ENCODE data around the gene WDR88.
"Not testable (repeated sequence)": the region's sequence is repeated elsewhere in the genome, so short reads cannot be mapped to it uniquely, and the experiment has no call there.

Gene WDR88

GRCh38 chr19:33130433-33130832, 1.5 kb upstream of the WDR88 start:
- DNase-seq = no peak

DNA sequence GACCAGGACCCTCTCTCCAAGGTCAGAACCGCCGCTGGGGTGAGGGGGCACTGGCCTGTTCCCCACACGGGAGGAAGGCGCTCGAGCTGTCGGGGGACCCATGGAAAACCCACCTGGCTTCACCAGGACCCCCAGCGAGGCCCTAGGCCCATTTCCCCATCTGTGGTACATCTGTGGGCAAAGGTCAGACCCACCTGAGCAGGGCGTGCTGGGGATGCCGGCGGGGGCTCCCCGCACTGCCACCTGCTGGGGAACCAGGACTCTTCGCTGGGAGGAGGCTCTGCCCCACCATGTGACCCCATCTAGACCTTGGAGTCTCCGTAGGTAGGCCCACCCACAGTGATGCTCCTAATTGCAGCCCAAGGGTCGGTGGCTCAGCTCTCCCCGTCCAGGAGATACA, 511 bp downstream of the WDR88 start:
- no peak for DNase-seq

GRCh38 chr19:33133438-33134031, 1.6 kb downstream of the WDR88 start:
- no peak for DNase-seq

DNA sequence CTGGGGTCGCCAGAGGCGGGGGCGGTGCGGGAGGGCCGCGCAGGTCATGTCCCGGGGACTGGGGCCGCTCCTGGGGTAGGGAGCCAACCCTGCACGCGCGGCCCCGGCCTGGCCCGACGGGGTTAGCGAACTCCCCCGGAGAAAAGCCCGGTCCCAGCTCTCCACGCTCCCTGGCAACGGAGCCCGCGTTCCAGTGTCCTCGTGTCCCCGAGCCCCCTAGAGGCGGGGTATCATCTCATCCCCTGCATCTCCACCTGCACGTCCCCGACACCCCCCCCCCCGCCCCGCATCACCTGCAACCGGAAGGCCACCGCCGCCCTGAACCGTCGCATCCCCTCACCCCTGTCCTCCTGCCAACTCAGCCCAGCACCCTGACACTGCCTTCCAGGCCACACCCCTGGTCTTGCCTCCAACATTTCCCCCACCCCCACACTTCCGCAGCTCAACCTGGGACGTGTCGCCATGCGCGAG, 2.7 kb downstream of the WDR88 start:
- no peak for DNase-seq

- DNase-seq = no peak
Measured at GRCh38 chr19:33139165-33139564, 7.3 kb downstream of the WDR88 start.

- DNase-seq = no peak
Measured at GRCh38 chr19:33143897-33144405, 12.0 kb downstream of the WDR88 start.

DNA sequence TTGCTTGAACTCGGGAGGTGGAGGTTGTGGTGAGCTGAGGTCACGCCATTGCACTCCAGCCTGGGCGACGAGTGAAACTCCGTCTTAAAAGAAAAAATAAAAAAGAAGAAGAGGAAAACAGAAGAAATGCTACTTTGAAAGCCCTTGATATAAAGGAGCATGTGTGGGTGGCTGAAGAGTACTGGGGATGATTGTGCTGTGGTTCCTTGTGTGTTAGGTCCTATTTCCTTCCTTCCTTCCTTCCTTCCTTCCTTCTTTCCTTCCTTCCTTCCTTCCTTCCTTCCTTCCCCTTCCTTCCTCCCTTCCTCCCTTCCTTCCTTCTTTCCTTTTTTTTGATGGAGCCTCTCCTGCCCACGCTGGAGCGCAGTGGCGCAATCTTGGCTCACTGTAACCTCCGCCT, 14.3 kb downstream of the WDR88 start:
- no peak for DNase-seq

- no peak for DNase-seq
Measured at GRCh38 chr19:33147538-33147937, 15.6 kb downstream of the WDR88 start.

DNA sequence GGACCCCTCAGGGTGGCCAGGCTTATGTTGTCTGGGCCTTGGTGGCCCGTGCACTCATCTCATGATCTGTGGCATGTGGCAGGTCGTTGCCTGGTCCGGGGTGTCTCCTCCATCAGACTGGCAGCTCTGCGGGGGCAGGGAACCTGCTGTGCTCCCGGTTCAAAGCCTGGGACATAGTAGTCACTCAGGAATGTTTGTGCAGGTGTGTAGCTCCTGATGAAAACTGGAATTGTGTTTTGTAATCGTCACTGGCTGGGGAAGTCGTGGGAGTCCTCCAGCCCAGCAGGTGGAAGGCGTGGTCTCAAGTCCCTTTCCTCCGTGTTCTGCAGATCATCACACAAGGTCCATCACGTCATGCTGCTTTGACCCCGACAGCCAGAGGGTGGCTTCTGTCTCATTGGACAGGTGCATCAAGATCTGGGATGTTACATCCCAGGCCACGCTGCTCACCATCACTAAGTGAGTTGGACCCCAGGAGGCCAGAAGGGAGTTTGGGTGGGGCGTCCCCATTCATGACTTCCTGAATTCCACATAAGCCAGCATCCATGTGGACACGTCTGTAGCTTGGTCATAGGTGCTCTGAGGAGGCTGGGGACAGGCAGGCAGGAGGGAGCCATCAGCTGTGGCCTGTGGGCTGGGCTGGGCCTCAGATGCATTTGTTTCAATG, 19.1 kb downstream of the WDR88 start:
- DNase-seq = no peak

- no peak for DNase-seq
Measured at GRCh38 chr19:33152176-33152575, 20.3 kb downstream of the WDR88 start.

DNA sequence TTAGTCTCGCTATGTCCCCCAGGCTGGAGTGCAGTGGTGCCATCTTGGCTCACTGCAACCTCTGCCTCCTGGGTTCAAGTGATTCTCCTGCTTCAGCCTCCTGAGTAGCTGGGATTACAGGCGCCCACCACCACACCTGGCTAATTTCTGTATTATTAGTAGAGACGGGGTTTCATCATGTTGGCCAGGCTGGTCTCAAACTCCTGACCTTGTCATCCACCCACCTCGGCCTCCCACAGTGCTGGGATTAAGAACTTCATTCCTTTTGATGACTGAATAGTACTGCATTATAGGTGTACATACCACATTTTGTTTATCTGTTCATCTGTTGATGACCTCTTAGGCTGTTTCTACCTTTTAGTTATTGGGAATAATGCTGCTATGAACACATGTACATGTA, 20.7 kb downstream of the WDR88 start:
- DNase-seq = not testable (repeated sequence)

GRCh38 chr19:33154313-33154712, 22.4 kb downstream of the WDR88 start:
- DNase-seq = not testable (repeated sequence)

GRCh38 chr19:33156334-33156733, 24.4 kb downstream of the WDR88 start:
- no peak for DNase-seq

- DNase-seq = no peak
Measured at GRCh38 chr19:33157906-33158305, 26.0 kb downstream of the WDR88 start.

DNA sequence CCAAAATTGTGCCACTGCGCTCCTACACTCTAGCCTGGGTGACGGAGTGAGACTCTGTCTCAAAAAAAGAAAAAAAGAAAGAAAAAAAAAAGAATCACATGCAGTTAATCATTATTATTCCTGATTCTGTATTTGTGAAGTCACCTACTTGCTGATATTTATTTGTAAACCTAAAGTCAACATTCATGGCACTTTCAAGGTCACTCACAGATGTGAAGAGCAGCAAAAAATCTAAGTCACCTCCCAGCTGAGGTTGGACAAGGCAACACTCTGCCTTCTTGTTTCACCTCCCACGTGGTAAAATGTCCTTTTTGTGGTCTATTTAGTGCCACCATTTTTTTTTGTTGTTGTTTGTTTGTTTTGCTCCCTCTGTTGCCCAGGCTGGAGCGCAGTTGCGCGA, 26.5 kb downstream of the WDR88 start:
- DNase-seq = no peak

DNA sequence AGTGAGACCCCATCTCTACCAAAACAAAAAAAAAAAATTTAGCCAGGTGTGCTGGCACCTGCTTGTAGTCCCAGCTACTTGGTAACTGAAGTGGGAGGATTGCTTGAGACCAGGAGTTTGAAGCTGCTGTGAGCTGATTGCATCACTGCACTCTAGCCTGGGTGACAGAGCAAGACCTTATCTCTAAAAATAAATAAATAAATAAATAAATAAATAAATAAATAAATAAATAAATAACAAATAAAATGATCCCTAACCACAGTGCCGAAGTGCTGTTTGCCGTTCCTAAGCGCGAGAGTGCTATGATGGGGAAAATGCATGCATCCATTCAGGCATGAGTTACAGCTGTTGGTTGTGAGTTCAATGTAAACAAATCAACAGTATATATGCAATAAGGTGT, 27.2 kb downstream of the WDR88 start:
- DNase-seq = no peak

- no peak for DNase-seq
Measured at GRCh38 chr19:33159893-33160292, 28.0 kb downstream of the WDR88 start.

DNA sequence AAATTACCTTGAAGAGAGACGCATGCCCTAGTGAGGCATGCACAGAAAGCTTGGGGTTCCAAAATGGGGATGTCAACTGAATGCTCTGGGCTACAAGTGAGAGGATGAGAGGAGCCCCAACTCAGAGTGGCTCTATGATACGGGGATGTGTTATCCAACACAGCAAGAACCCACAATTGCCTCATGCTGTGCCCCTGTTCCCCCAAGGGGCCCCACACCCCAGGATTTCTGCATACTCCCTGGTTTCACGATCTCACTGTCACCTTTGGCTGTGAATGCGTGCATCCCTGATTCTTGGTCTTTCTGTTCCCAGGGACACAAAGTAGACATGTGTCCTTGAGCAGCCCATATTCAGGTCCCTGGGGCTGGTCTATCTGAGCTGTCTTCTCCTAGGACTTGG, 29.3 kb downstream of the WDR88 start:
- no peak for DNase-seq

GRCh38 chr19:33163481-33163880, 31.6 kb downstream of the WDR88 start:
- no peak for DNase-seq

DNA sequence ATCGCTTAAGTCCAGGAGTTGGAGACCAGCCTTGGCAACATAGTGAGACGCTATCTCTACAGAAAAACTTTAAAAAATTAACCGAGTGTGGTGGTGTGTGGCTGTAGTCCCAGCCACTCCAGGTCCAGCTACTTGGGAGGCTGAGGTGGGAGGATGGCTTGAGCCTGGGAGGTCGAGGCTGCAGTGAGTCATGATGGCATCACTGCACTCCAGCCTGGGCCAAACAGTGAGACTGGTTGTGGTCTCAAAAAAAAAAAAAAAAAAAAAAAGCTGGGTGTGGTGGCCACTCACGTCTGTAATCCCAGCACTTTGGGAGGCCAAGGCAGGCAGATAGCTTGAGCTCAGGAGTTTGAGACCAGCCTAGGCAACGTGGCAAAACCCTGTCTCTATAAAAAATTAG, 34.1 kb downstream of the WDR88 start:
- not testable (repeated sequence) for DNase-seq

GRCh38 chr19:33167438-33167837, 35.5 kb downstream of the WDR88 start:
- no peak for DNase-seq

DNA sequence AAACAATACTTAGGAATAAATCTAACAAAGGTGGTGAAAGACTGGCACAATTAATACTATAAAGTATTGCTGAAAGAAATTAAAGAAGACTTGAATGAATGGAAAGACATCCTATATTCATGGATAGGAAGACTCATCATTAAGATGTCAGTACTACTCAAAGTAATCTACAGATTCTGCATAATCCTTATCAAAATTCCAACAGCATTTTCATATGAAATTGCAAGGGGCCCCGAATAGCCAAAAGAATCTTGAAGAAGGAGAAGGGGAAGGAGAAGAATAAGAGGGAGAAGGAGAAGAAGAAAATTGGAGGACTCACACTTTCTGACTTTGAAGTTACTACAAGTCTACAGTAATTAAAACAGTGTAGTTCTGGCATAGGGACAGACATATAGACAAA, 36.6 kb downstream of the WDR88 start:
- no peak for DNase-seq

- no peak for DNase-seq
Measured at GRCh38 chr19:33171222-33171795, 39.4 kb downstream of the WDR88 start.

- DNase-seq = no peak
Measured at GRCh38 chr19:33171916-33172359, 40.0 kb downstream of the WDR88 start.
